Chondrocyte (in vitro differentiated cells): ENCODE measurements around the gene LYPD6. TPM values are rescaled to one million over a fixed set of nuclear protein-coding genes. Genes with fewer than 3 reads are reported as not detected.

Experiments used
- DNase-seq: peaks from one replicate; pipeline ENCODE4 v3.0.0; 2021; ENCODE audit warnings: mixed read lengths, low spot score
- H3K27ac Mint-ChIP-seq: one replicate; pipeline ENCODE4 v1.8.0; 2021; ENCODE audit warnings: mild to moderate bottlenecking, moderate library complexity, mixed read lengths; ENCODE audit not compliant: unreplicated experiment
- H3K27me3 Mint-ChIP-seq: 2 replicates; pipeline ENCODE4 v1.8.0; 2021; ENCODE audit warnings: low read depth, mixed read lengths
- H3K36me3 Mint-ChIP-seq: 2 replicates; pipeline ENCODE4 v1.8.0; 2021; ENCODE audit warnings: low read depth, mixed read lengths
- H3K4me1 Mint-ChIP-seq: 2 replicates; pipeline ENCODE4 v1.8.0; 2021; ENCODE audit warnings: low read depth, mild to moderate bottlenecking, mixed read lengths
- H3K4me3 Mint-ChIP-seq: one replicate; pipeline ENCODE4 v1.8.0; 2021; ENCODE audit warnings: mild to moderate bottlenecking, moderate library complexity, mixed read lengths; ENCODE audit not compliant: unreplicated experiment
- H3K9me3 Mint-ChIP-seq: 2 replicates; pipeline ENCODE4 v1.8.0; 2021; ENCODE audit warnings: low read depth, mixed read lengths
- total RNA-seq: library from RNA; stranded (reverse); gene quantifications from 3 replicates; pipeline ENCODE4 v1.2.1, GENCODE V29; 2021
- TF ChIP-seq, protein P1 (sequence below): fragments of 200-600 bp; sonication (generic); IDR thresholded peaks from 2 replicates; pipeline ENCODE4 v1.5.0; 2021; ENCODE audit warnings: antibody characterized with exemption, mild to moderate bottlenecking, moderate library complexity

The LYPD6 gene
- total RNA-seq, 1 donor from 2014 or later: 0.57 TPM

DNA sequence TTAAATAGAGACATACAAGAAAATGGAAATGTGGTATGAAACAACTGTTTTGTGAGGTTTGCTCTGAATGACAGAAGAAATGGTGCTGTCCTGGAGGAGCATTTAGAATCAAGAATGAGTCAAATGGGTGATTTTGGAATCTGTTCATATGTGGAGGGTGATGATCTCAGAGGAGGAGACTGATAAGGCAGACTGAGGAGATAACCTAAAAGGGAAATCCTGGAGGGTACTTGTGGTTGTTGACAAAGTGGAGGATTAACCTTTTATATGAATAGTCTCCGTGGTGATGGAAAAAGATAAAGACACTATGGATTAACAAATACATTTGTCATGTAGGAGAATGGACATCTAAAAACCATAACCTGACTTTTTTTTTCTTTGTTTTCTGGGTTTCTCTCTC is 183.1 kb downstream of the LYPD6 start:
- Mint-ChIP-seq H3K9me3 (peaks cover 5% of the 10 kb centered on the region), H3K4me3 (no peak overlapping the region), H3K4me1 (no peaks in the 10 kb centered on the region), H3K27ac (no peak overlapping the region), H3K36me3 (no peaks in the 10 kb centered on the region), H3K27me3 (peaks cover 3% of the 10 kb centered on the region)
- no peak for DNase-seq
- TF ChIP-seq, protein P1, sequence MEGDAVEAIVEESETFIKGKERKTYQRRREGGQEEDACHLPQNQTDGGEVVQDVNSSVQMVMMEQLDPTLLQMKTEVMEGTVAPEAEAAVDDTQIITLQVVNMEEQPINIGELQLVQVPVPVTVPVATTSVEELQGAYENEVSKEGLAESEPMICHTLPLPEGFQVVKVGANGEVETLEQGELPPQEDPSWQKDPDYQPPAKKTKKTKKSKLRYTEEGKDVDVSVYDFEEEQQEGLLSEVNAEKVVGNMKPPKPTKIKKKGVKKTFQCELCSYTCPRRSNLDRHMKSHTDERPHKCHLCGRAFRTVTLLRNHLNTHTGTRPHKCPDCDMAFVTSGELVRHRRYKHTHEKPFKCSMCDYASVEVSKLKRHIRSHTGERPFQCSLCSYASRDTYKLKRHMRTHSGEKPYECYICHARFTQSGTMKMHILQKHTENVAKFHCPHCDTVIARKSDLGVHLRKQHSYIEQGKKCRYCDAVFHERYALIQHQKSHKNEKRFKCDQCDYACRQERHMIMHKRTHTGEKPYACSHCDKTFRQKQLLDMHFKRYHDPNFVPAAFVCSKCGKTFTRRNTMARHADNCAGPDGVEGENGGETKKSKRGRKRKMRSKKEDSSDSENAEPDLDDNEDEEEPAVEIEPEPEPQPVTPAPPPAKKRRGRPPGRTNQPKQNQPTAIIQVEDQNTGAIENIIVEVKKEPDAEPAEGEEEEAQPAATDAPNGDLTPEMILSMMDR: no peak
